Sigmoid colon (tissue), 4 donors: Measurements from ENCODE around the gene KIF17.

Experiments
- POLR2A ChIP-seq, 2 donors: fragments of 450-650 bp; IDR thresholded peaks; one replicate each; pipeline ENCODE4 v1.6.1; 2016; ENCODE audit warnings: antibody characterized with exemption in 2 of 2, mild to moderate bottlenecking in 2 of 2, moderate library complexity in 2 of 2
- POLR2AphosphoS5 ChIP-seq, 4 donors: sonication (generic); formaldehyde crosslinking; IDR thresholded peaks; one replicate each; pipeline ENCODE4 v1.6.1; 2017; ENCODE audit warnings: antibody characterized with exemption in 4 of 4
- TF ChIP-seq, protein P1 (sequence below), 4 experiments: fragments of 450-650 bp in 3 of 4; fragments of 200-600 bp in 1 of 4; IDR thresholded peaks; one replicate each; pipeline ENCODE4 v1.5.1; 2016 to 2019; ENCODE audit warnings: antibody characterized with exemption in 4 of 4, mild to moderate bottlenecking in 3 of 4, moderate library complexity in 2 of 4

DNA sequence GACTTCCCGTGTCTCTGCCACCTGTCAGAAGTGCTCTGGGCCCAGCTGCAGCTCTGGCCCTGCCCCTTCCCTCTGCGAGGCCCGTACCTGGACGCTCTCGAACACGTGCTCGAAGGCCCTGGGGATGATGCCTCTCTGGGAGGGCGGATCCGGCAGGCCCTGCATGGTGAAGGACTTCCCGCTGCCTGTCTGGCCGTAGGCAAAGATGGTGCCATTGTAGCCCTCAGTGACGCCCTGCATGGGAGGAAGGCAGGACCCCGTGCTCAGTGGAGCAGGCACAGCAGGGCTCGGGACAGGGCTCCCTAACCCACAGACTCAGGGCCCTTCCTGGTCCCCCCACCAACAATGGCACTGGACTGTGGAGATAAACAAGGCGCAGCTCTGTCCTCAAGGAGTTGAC lies 2.4 kb downstream of the KIF17 start:
- TF ChIP-seq, protein P1, sequence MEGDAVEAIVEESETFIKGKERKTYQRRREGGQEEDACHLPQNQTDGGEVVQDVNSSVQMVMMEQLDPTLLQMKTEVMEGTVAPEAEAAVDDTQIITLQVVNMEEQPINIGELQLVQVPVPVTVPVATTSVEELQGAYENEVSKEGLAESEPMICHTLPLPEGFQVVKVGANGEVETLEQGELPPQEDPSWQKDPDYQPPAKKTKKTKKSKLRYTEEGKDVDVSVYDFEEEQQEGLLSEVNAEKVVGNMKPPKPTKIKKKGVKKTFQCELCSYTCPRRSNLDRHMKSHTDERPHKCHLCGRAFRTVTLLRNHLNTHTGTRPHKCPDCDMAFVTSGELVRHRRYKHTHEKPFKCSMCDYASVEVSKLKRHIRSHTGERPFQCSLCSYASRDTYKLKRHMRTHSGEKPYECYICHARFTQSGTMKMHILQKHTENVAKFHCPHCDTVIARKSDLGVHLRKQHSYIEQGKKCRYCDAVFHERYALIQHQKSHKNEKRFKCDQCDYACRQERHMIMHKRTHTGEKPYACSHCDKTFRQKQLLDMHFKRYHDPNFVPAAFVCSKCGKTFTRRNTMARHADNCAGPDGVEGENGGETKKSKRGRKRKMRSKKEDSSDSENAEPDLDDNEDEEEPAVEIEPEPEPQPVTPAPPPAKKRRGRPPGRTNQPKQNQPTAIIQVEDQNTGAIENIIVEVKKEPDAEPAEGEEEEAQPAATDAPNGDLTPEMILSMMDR (IDR thresholded peaks at IDR 0.05) = no peak
- TF ChIP-seq POLR2A (IDR thresholded peaks at IDR 0.05) (no peak), POLR2AphosphoS5 (IDR thresholded peaks at IDR 0.05) (no peak)
